GM18870 (cell line): ENCODE results near the gene SF3B3.
A peak's percentile ranks its signal among the peaks of the same experiment; 100 is the strongest.

Source experiments
- ATAC-seq: cut with Tn5 transposase; IDR thresholded peaks from one replicate; pipeline ENCODE4 v1.9.1; 2021; ENCODE audit warnings: moderate library complexity; ENCODE audit not compliant: unreplicated experiment

SF3B3 gene

GRCh38 chr16:70565053-70565452 lies 41.4 kb downstream of the SF3B3 start:
- ATAC-seq, result no peak

- ATAC-seq, result no peak
Observed at GRCh38 chr16:70568601-70569237, 45.1 kb downstream of the SF3B3 start.

GRCh38 chr16:70569752-70570151 lies 46.1 kb downstream of the SF3B3 start:
- ATAC-seq, result no peak

GRCh38 chr16:70570967-70571570 lies 47.5 kb downstream of the SF3B3 start:
- ATAC-seq, result no peak

GRCh38 chr16:70571623-70572022 lies 48.0 kb downstream of the SF3B3 start:
- no peak for ATAC-seq

GRCh38 chr16:70572050-70572925 lies 48.7 kb downstream of the SF3B3 start:
- no peak for ATAC-seq

- ATAC-seq, result no peak
Observed at GRCh38 chr16:70572926-70573270, 49.3 kb downstream of the SF3B3 start.

- no peak for ATAC-seq
Observed at GRCh38 chr16:70573451-70574121, 50.0 kb downstream of the SF3B3 start.

GRCh38 chr16:70574595-70575271 lies 51.1 kb downstream of the SF3B3 start:
- no peak for ATAC-seq

GRCh38 chr16:70575376-70575775 lies 51.8 kb downstream of the SF3B3 start:
- ATAC-seq, result no peak

GRCh38 chr16:70576431-70577255 lies 53.0 kb downstream of the SF3B3 start:
- peak; percentile 77 for ATAC-seq

GRCh38 chr16:70577256-70577698 lies 53.7 kb downstream of the SF3B3 start:
- no peak for ATAC-seq

- no peak for ATAC-seq
Observed at GRCh38 chr16:70578035-70578434, 54.4 kb downstream of the SF3B3 start.

GRCh38 chr16:70579248-70579647 lies 55.6 kb downstream of the SF3B3 start:
- no peak for ATAC-seq

GRCh38 chr16:70579648-70580630 lies 56.3 kb downstream of the SF3B3 start:
- no peak for ATAC-seq

- ATAC-seq, result no peak
Observed at GRCh38 chr16:70582280-70582978, 58.8 kb downstream of the SF3B3 start.

GRCh38 chr16:70586731-70587130 lies 63.1 kb downstream of the SF3B3 start:
- no peak for ATAC-seq

- no peak for ATAC-seq
Observed at GRCh38 chr16:70588565-70588964, 64.9 kb downstream of the SF3B3 start.
